SH-SY5Y (cell line): ENCODE data around the gene DIRAS1.

Experiments
- GATA2 ChIP-seq: IDR thresholded peaks from 2 replicates; pipeline ENCODE4 v1.6.1; 2011; ENCODE audit warnings: mild to moderate bottlenecking, low read depth, low read length
- GATA3 ChIP-seq: IDR thresholded peaks from 2 replicates; pipeline ENCODE4 v1.6.1; 2011; ENCODE audit warnings: low read depth, mild to moderate bottlenecking, low read length, moderate library complexity

- TF ChIP-seq GATA3 (no peak), GATA2 (no peak)
Measured at GRCh38 chr19:2756921-2757881, 36.0 kb upstream of the DIRAS1 start.
